ENCODE data around the gene SETD6.
"Not testable (repeated sequence)": the region's sequence is repeated elsewhere in the genome, so short reads cannot be mapped to it uniquely, and the experiment has no call there.

DNA sequence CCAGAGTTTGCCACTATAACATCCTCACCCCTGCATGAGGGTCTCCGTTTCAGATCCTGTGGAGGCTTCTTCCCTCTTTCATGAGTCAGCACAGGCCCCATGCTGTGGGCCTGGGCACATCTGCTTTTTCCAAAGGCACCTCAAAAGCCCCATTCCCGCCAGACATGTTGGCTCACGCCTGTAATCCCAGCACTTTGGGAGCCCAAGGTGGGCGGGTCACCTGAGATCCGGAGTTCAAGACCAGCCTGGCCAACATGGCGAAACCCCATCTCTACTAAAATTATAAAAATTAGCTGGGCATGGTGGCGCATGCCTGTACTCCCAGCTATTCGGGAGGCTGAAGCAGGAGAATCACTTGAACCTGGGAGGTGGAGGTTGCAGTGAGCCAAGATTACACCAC lies 24.8 kb upstream of the SETD6 start:
- TF ChIP-seq CTCF, EZH2phosphoT487 (IDR thresholded peaks at IDR 0.05): not testable (repeated sequence)
